K562 (cell line): ENCODE measurements around the gene BANF2. TPM values are rescaled to one million over a fixed set of nuclear protein-coding genes. Genes with fewer than 3 reads are reported as not detected.

Experiments
- ATAC-seq: fragments of 200-7000 bp; cut with Tn5 transposase; 3 replicates; pipeline ENCODE4 v1.9.1; 2020; ENCODE audit warnings: moderate library complexity
- BruUV-seq: library from RNA; stranded (reverse); fragments of 400-500 nt; replicated peaks from 2 replicates; lab custom pipeline; 2021; lab: Mats Ljungman, UMichigan
- CTCF ChIA-PET: fragments of 300-600 bp; formaldehyde crosslinking; extraction: SDS; loops from one replicate; lab custom pipeline; 2021; ENCODE audit warnings: low intra/inter-chr PET ratio; lab: Yijun Ruan, JAX
- POLR2A ChIA-PET: fragments of 300-600, 350-650 bp; sonication (Branson Sonifier 250); formaldehyde crosslinking; extraction: SDS; loops from one replicate; lab custom pipeline; 2021; ENCODE audit warnings: antibody characterized with exemption, inconsistent platforms; lab: Yijun Ruan, JAX
- DNase-seq, 4 experiments: peaks; one replicate each; pipeline versions ENCODE4 v3.0.0 to v3.0.0-alpha.2; 2011 to 2018; ENCODE audit warnings: low spot score in 3 of 4, mixed read lengths in 3 of 4; ENCODE audit errors: extremely low read depth in 1 of 4
- FAIRE-seq: peaks from 2 replicates; lab custom pipeline; 2011; peaks lifted over from hg19 to GRCh38; lab: Jason Lieb, UNC
- H2AFZ ChIP-seq: 2 replicates; pipeline ENCODE4 v1.6.0; 2011; ENCODE audit warnings: low read depth, low read length, control low read depth, inconsistent platforms
- H3K27ac ChIP-seq: fragments of 200-600 bp; 3 replicates; pipeline ENCODE4 v1.8.0; 2011; ENCODE audit warnings: low read depth, mild to moderate bottlenecking, control low read depth, inconsistent platforms, low read length, moderate library complexity, mixed read lengths; ENCODE audit errors: extremely low read depth
- H3K27me3 ChIP-seq, 2 experiments: fragments of 300-600 bp in 1 of 2; 2 replicates in 1 of 2; 3 replicates in 1 of 2; pipeline versions ENCODE4 v1.6.0 to v1.8.0; 2011; ENCODE audit warnings: inconsistent platforms in 2 of 2, low read length in 2 of 2, mild to moderate bottlenecking in 1 of 2, mixed read lengths in 1 of 2, moderate library complexity in 1 of 2; ENCODE audit not compliant: control insufficient read depth in 2 of 2, insufficient read depth in 2 of 2
- H3K36me3 ChIP-seq: fragments of 300-600 bp; 3 replicates; pipeline ENCODE4 v1.8.0; 2011; ENCODE audit warnings: mild to moderate bottlenecking, low read length, inconsistent platforms; ENCODE audit not compliant: control insufficient read depth, insufficient read depth
- H3K4me1 ChIP-seq, 2 experiments: fragments of 200-600 bp in 1 of 2; replicated peaks in 1 of 2; 2 replicates in 1 of 2; 3 replicates in 1 of 2; pipeline versions ENCODE4 v1.5.1 to v1.8.0; 2011; ENCODE audit warnings: inconsistent platforms in 2 of 2, low read length in 2 of 2, mild to moderate bottlenecking in 1 of 2, mixed read lengths in 1 of 2, moderate library complexity in 1 of 2; ENCODE audit not compliant: control insufficient read depth in 2 of 2, insufficient read depth in 2 of 2
- H3K4me2 ChIP-seq: 2 replicates; pipeline ENCODE4 v1.6.1; 2011; ENCODE audit warnings: low read length, control low read depth, inconsistent platforms, mixed read lengths; ENCODE audit not compliant: insufficient read depth
- H3K4me3 ChIP-seq: fragments of 200-600 bp; sonication (generic), shearing (Covaris generic); 2 replicates; pipeline ENCODE4 v1.5.1; 2016; ENCODE audit warnings: control low read depth, inconsistent platforms
- H3K79me2 ChIP-seq: fragments of 200-600 bp; 3 replicates; pipeline ENCODE4 v1.8.0; 2011; ENCODE audit warnings: low read length, inconsistent platforms; ENCODE audit not compliant: control insufficient read depth, insufficient read depth
- H3K9ac ChIP-seq, 2 experiments: 2 replicates each; pipeline versions ENCODE4 v1.6.0 to v1.6.1; 2011; ENCODE audit warnings: low read depth in 2 of 2, low read length in 2 of 2, control low read depth in 1 of 2, inconsistent platforms in 1 of 2, mild to moderate bottlenecking in 1 of 2, mixed read lengths in 1 of 2; ENCODE audit not compliant: insufficient read depth in 1 of 2
- H3K9me1 ChIP-seq: one replicate; pipeline ENCODE4 v1.6.0; 2011; ENCODE audit warnings: inconsistent platforms, mild to moderate bottlenecking, low read length, moderate library complexity; ENCODE audit not compliant: control insufficient read depth, insufficient read depth
- H3K9me3 ChIP-seq: replicated peaks from 2 replicates; pipeline ENCODE4 v1.5.1; 2011; ENCODE audit warnings: low read depth, low read length, inconsistent platforms; ENCODE audit not compliant: control insufficient read depth, insufficient read depth
- H4K20me1 ChIP-seq: replicated peaks from 2 replicates; pipeline ENCODE4 v1.6.1; 2011; ENCODE audit warnings: low read length, inconsistent platforms, mixed read lengths; ENCODE audit not compliant: control insufficient read depth, insufficient read depth
- ATF4 ChIP-seq: fragments of 450-650 bp; formaldehyde crosslinking; IDR thresholded peaks from 2 replicates; pipeline ENCODE4 v1.4.0; 2022; ENCODE audit warnings: mild to moderate bottlenecking, moderate library complexity
- LCOR ChIP-seq: sonication (generic); formaldehyde crosslinking; IDR thresholded peaks from 2 replicates; pipeline ENCODE4 v1.8.0; 2022; ENCODE audit warnings: mild to moderate bottlenecking, missing genetic modification reagents
- PURB ChIP-seq: sonication (generic); formaldehyde crosslinking; IDR thresholded peaks from 2 replicates; pipeline ENCODE4 v1.9.0; 2021; ENCODE audit warnings: low read depth, mild to moderate bottlenecking, missing genetic modification reagents
- RBM22 ChIP-seq: fragments of 200-400 bp; formaldehyde crosslinking; IDR thresholded peaks from 2 replicates; pipeline ENCODE4 v1.6.1; 2018; ENCODE audit warnings: low read length, low read depth; ENCODE audit not compliant: poor library complexity, severe bottlenecking
- ZNF311 ChIP-seq: fragments of 250-450 bp; sonication (Bioruptor Pico); IDR thresholded peaks from 2 replicates; pipeline ENCODE4 v1.4.0; 2020; ENCODE audit warnings: mild to moderate bottlenecking, moderate library complexity
- ZNF431 ChIP-seq: sonication (generic); formaldehyde crosslinking; IDR thresholded peaks from 2 replicates; pipeline ENCODE4 v1.8.0; 2022; ENCODE audit warnings: mild to moderate bottlenecking, missing genetic modification reagents
- ZNF444 ChIP-seq: fragments of 250-450 bp; sonication (Bioruptor Pico); IDR thresholded peaks from 2 replicates; pipeline ENCODE4 v1.4.0; 2020; ENCODE audit warnings: mild to moderate bottlenecking, moderate library complexity
- WGBS: fragments of 100-300 bp; shearing (Covaris generic); methylation state at CpG from one replicate; pipeline ENCODE4 v1.1.6; 2016; ENCODE audit warnings: low coverage, mixed read lengths; ENCODE audit not compliant: insufficient coverage; ENCODE audit errors: missing lambda C conversion rate; 5-methylcytosine and 5-hydroxymethylcytosine counted together
- in situ Hi-C: fragments of 300-500 bp; cut with MboI; formaldehyde crosslinking; loops from 4 replicates; pipeline ENCODE4 v1.15.0; 2018; ENCODE audit warnings: inconsistent platforms, mixed read lengths
- intact Hi-C: fragments of 100-400 bp; cut with micrococcal nuclease; formaldehyde crosslinking; loops from 2 replicates; pipeline ENCODE4 v1.14.2; 2022
- polyA plus RNA-seq, 8 experiments: library from polyadenylated mRNA; depleted of rRNA in 4 of 8; stranded (reverse) in 5 of 8; unstranded in 3 of 8; fragments of >200 nt; fragmentation: Nextera tagmentation in 2 of 8; fragmentation: Illumina TruSeq in 1 of 8; extraction: Ambion mirVana in 2 of 8; extraction: Trizol in 1 of 8; gene quantifications; 2 replicates each; pipeline versions ENCODE4 v1.2.1 to v1.2.3, GENCODE V29; 2011 to 2014; ENCODE audit warnings: inconsistent platforms in 1 of 8, missing spikeins in 1 of 8
- total RNA-seq, 7 experiments: library from RNA; depleted of rRNA in 6 of 7; stranded (reverse); fragments of >200 nt in 6 of 7; fragmentation: Illumina TruSeq in 2 of 7; extraction: Trizol in 2 of 7; gene quantifications; 2 replicates each; pipeline versions ENCODE4 v1.2.1 to v1.2.3, GENCODE V29; 2011 to 2021; ENCODE audit warnings: low replicate concordance in 1 of 7

The BANF2 gene
- total and polyA plus RNA-seq, 9 of the 15 experiments (the other 6 are each of a cell fraction or from before 2014, with no cell fraction given), result not detected

- Histone ChIP-seq H4K20me1 (no peaks in the 10 kb centered on the region), H3K36me3 (peaks cover 13% of the 10 kb centered on the region; the same call in 2 of the 3 replicates), H3K27ac (no peak overlapping the region), H3K27me3 (no peaks in the 10 kb centered on the region), H3K9ac (no peak overlapping the region), H2AFZ (no peak overlapping the region), H3K9me3 (no peaks in the 10 kb centered on the region), H3K79me2 (peaks cover 26% of the 10 kb centered on the region; the same call in 2 of the 3 replicates), H3K4me1 (no peaks in the 10 kb centered on the region; a peak in 1 of 5 replicates), H3K4me2 (no peak overlapping the region), H3K9me1 (no peaks in the 10 kb centered on the region), H3K4me3 (no peak overlapping the region)
- intact Hi-C loops, result no loop called here
- BruUV-seq, result no TSS peak
- TF ChIP-seq PURB (CRISPR knock-in tag) (no peak), LCOR (CRISPR knock-in tag) (no peak), RBM22 (no peak), ATF4 (no peak), ZNF431 (CRISPR knock-in tag) (no peak), ZNF311 (no peak), ZNF444 (CRISPR knock-in tag) (no peak)
- ChIA-PET CTCF (no interaction called here), POLR2A (no interaction called here)
- in situ Hi-C loops, result no loop called here
- WGBS, result 55% methylated on average over 4 of the region's 4 CpGs
- FAIRE-seq (no peak), DNase-seq (no peak), ATAC-seq (no peak)
These were observed 28.2 kb upstream of the BANF2 start for GRCh38 chr20:17671565-17671964.
